Measurements from ENCODE around the gene MEIS2. TPM values are rescaled to one million over a fixed set of nuclear protein-coding genes. Genes with fewer than 3 reads are reported as not detected.

The MEIS2 gene
- total and polyA plus RNA-seq, 2 donors (not counting 3 experiments of a cell fraction or from before 2014, with no cell fraction given) = 22.5 to 26.2 TPM

- dilution Hi-C loops (cut with MboI; ENCODE audit: extremely low pct_ligation_motif_present, low sequenced_read_pairs) (no loop called here), intact Hi-C loops (cut with micrococcal nuclease) (loop anchor here (5.0 kb wide), 3 partner anchors 1157 to 1788 kb away; partner anchors contain the start of gene SPRED1)
- FAIRE-seq (no peak), DNase-seq (ENCODE audit: low read depth, low spot score) (peak; percentile 58)
- Histone ChIP-seq H3K36me3 (ENCODE audit: control insufficient read depth in 2 of 2, extremely low read depth in 1 of 2, insufficient read depth in 2 of 2, low read length in 2 of 2) (peaks cover 0 to 2% of the 10 kb centered on the region in 2 experiments), H3K9me1 (replicated peaks; ENCODE audit: control insufficient read depth, extremely low read depth, insufficient read depth, low read length) (no peaks in the 10 kb centered on the region), H3K79me2 (ENCODE audit: control insufficient read depth, insufficient read depth, low read length) (peaks cover 20% of the 10 kb centered on the region), H3K4me1 (ENCODE audit: control insufficient read depth, extremely low read depth, insufficient read depth, low read length) (peaks cover 14% of the 10 kb centered on the region), H2AFZ (ENCODE audit: low read depth, low read length) (peak overlapping the region; percentile 53), H4K20me1 (replicated peaks; ENCODE audit: control insufficient read depth, extremely low read depth, insufficient read depth, low read length) (no peaks in the 10 kb centered on the region), H3K27ac (ENCODE audit: insufficient read depth, low read depth, low read length) (peak overlapping the region; percentile 50), H3K4me3 (replicated peaks in 1 of 3; ENCODE audit: insufficient read depth in 1 of 3, low read depth in 1 of 3, low read length in 3 of 3) (peak overlapping the region in 2 of 3 experiments; percentile 89 to 92), H3K9me3 (replicated peaks; ENCODE audit: control insufficient read depth, insufficient read depth, low read length) (no peaks in the 10 kb centered on the region), H3K9ac (replicated peaks; ENCODE audit: extremely low read depth, insufficient read depth, low read length) (peak overlapping the region; percentile 63), H3K4me2 (ENCODE audit: insufficient read depth, low read length) (peak overlapping the region; percentile 68), H3K27me3 (ENCODE audit: control insufficient read depth in 2 of 2, insufficient read depth in 2 of 2, low read length in 2 of 2) (no peaks in the 10 kb centered on the region)
- TSS peak; percentile 44 for BruUV-seq (replicated peaks)
- TF ChIP-seq EZH2 (IDR thresholded peaks at IDR 0.05; ENCODE audit: borderline replicate concordance, low read depth, low read length, severe bottlenecking) (no peak), FOS (IDR thresholded peaks at IDR 0.05; ENCODE audit: borderline replicate concordance, insufficient read depth, low read length) (no peak), POLR2AphosphoS5 (IDR thresholded peaks at IDR 0.05; ENCODE audit: insufficient read depth, low read depth, low read length) (no peak), GATA2 (IDR thresholded peaks at IDR 0.05; ENCODE audit: insufficient read depth, insufficient read length, low read depth, low read length) (no peak), POLR2A (IDR thresholded peaks at IDR 0.05; ENCODE audit: low read depth, low read length) (no peak), JUN (IDR thresholded peaks at IDR 0.05; ENCODE audit: borderline replicate concordance, insufficient read depth, insufficient read length, low read depth) (no peak), MYC (IDR thresholded peaks at IDR 0.05; ENCODE audit: low read depth, low read length) (no peak)
- TF ChIP-seq, protein P1, sequence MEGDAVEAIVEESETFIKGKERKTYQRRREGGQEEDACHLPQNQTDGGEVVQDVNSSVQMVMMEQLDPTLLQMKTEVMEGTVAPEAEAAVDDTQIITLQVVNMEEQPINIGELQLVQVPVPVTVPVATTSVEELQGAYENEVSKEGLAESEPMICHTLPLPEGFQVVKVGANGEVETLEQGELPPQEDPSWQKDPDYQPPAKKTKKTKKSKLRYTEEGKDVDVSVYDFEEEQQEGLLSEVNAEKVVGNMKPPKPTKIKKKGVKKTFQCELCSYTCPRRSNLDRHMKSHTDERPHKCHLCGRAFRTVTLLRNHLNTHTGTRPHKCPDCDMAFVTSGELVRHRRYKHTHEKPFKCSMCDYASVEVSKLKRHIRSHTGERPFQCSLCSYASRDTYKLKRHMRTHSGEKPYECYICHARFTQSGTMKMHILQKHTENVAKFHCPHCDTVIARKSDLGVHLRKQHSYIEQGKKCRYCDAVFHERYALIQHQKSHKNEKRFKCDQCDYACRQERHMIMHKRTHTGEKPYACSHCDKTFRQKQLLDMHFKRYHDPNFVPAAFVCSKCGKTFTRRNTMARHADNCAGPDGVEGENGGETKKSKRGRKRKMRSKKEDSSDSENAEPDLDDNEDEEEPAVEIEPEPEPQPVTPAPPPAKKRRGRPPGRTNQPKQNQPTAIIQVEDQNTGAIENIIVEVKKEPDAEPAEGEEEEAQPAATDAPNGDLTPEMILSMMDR (IDR thresholded peaks at IDR 0.05; ENCODE audit: extremely low read depth in 1 of 2, insufficient read depth in 1 of 2, low read depth in 1 of 2, low read length in 2 of 2) = no peak
- TF ChIP-seq, protein P2, sequence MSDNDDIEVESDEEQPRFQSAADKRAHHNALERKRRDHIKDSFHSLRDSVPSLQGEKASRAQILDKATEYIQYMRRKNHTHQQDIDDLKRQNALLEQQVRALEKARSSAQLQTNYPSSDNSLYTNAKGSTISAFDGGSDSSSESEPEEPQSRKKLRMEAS (IDR thresholded peaks at IDR 0.05; ENCODE audit: insufficient read depth, insufficient read length) = no peak
- CTCF ChIA-PET = interaction anchor here (1.1 to 1.8 kb wide), 3 partner anchors 8 to 211 kb away, joined by 4 to 7 read pairs (median 6); no protein-coding TSS in a partner anchor
- POLR2A ChIA-PET = no interaction called here
Observed at GRCh38 chr15:37094915-37095711, 5.2 kb downstream of the MEIS2 start.
